Epithelial cell of proximal tubule (primary cell): ENCODE measurements around the gene WDR20. TPM values are rescaled to one million over a fixed set of nuclear protein-coding genes. Genes with fewer than 3 reads are reported as not detected.

Experiments
- DNase-seq: peaks from one replicate; pipeline ENCODE4 v3.0.0-alpha.2; 2011; ENCODE audit warnings: low read depth
- H3K4me3 ChIP-seq: 2 replicates; pipeline ENCODE4 v1.5.1; 2011; ENCODE audit warnings: low read depth, mild to moderate bottlenecking, low read length
- total RNA-seq: library from RNA; depleted of rRNA; stranded (reverse); fragments of >200 nt; gene quantifications from 2 replicates; pipeline ENCODE4 v1.2.3, GENCODE V29; 2015
- TF ChIP-seq, protein P1 (sequence below): conservative IDR thresholded peaks from 2 replicates; pipeline ENCODE4 v1.5.1; 2012; ENCODE audit warnings: low read depth, mild to moderate bottlenecking, low read length

The WDR20 gene
- total RNA-seq, 1 donor from 2014 or later: 13.8 TPM

DNA sequence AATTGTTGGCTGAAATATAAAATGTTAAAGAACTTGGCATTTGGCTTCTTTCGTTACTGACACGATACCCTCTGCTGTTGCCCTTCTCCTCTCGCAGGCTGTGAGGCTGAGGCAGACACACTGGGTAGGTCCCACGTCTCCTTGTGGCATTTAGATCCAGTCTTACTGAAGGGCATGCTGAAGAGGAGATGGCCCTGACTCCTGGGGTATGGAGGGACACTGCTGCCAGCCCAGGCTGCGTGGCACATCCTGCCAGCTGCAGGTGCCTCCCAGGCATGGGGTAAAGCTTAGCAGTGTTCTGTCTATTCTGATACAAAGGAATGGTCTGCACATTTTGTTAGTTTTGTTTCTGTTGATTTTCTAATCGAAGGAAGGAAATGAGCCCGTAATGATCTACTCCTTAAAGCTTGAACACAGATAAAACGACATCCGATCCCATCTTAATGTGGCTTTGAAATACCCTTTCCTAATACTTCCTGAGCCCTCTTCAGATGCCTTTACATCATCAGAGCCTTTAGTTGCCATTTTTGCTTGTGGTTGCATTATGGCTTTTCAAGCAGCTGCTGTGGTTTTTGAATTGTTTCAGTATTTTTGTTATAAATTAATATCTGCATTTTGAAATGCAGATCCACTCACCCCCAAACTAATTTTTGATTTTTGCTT, 61.1 kb downstream of the WDR20 start:
- DNase-seq: no peak
- H3K4me3 ChIP-seq: no peak overlapping the region
- TF ChIP-seq, protein P1, sequence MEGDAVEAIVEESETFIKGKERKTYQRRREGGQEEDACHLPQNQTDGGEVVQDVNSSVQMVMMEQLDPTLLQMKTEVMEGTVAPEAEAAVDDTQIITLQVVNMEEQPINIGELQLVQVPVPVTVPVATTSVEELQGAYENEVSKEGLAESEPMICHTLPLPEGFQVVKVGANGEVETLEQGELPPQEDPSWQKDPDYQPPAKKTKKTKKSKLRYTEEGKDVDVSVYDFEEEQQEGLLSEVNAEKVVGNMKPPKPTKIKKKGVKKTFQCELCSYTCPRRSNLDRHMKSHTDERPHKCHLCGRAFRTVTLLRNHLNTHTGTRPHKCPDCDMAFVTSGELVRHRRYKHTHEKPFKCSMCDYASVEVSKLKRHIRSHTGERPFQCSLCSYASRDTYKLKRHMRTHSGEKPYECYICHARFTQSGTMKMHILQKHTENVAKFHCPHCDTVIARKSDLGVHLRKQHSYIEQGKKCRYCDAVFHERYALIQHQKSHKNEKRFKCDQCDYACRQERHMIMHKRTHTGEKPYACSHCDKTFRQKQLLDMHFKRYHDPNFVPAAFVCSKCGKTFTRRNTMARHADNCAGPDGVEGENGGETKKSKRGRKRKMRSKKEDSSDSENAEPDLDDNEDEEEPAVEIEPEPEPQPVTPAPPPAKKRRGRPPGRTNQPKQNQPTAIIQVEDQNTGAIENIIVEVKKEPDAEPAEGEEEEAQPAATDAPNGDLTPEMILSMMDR: no peak

DNA sequence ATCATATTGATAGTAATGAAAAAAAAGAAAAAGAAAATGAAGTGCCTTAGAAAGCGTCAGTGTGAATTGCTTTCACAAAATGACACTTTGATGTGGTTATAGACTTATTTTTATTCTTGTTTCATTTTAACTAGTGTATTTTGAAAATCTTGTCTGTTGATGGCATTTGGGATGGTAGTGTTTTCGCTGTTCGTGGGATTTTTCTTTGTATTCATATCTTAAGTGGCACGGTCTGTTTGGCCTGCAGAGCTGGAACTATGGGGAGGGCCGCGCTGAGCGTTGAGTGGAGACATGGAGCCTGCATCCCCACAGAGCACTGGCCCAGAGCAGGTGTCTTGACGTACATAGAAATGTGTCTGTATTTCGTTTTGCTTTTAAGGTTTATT, 61.6 kb downstream of the WDR20 start:
- no peak overlapping the region for H3K4me3 ChIP-seq
- DNase-seq: no peak
- TF ChIP-seq, protein P1: no peak

DNA sequence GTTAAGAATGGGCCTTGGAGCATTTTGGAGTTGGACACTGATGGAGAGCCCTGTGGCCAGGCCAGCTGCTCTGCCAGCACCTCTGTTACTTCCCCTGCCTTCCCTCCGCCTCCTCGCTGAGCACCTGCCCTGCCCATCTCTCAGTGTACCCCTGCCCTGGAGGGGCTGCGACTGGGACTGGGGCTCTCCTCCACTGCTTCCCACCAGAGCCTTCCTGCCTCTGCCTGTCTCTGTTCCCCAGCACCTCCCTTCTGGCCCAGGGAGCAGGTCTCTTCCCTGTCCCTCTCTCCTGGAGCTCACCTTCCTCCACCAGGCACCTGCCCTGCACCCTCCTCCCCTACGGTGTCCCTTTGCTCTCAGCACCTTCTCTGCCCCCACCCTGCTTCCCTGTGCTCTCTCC, 62.1 kb downstream of the WDR20 start:
- TF ChIP-seq, protein P1: no peak
- no peak for DNase-seq
- H3K4me3 ChIP-seq: no peak overlapping the region

DNA sequence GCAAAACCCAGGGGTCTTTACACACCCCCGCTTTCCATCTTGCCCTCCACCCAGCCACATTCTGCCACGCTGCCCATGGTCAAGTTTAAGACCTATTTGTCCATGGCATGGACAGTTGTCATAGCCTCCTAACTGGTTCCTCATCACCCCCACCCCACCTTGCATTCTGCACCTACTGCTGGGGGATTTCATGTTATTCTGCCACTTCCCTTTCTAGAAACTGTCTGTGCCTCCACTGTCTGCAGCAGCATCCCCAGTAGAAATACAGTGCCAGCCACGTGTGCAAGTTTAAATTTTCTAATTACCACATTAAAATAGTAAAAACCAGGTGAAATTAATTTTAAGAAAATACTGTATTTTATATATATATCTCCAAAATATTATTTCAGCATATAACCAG, 63.2 kb downstream of the WDR20 start:
- DNase-seq: no peak
- no peak overlapping the region for H3K4me3 ChIP-seq
- TF ChIP-seq, protein P1: no peak

DNA sequence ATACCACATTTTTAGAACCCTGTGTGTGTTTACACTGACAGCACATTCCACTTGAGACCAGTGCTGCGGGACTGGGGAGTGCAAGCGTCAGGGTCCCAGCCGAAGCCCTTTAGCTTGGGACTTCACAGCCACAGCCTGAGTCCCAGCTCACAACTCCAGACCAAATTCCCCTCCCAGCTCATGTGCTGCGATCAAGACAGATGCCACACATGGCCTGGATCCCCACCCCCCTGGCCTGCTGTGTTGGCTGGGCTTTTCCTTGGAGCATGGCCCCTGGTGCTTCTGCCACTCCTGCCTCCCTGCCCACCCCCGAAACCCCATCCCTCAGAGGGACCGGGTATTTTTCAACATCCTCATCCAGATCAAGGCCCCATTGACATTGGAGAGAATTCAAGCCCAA, 63.7 kb downstream of the WDR20 start:
- no peak for DNase-seq

DNA sequence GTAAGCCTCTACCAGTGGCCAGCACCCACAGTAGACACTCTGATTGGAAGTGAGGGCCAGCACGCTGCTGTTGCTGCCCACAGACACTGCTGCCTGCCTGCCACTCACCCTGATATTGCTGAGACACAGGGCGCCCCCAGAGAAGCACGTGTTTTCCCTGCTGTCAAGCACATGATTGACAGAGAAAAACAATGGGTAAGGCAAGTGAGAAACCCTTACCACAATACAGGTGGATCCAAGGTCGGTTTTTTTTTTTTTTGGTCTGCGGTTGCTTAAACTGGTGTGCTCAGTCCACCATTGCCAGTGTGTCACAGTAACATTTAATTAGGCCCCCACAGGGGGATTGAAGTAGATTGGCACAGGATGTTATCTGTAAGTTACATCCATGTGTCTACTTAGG, 65.9 kb downstream of the WDR20 start:
- DNase-seq: no peak
- H3K4me3 ChIP-seq: no peak overlapping the region
- TF ChIP-seq, protein P1: no peak

More for the DNA sequence above, 63.7 kb downstream of the WDR20 start:
- H3K4me3 ChIP-seq: no peak overlapping the region
- TF ChIP-seq, protein P1: no peak

DNA sequence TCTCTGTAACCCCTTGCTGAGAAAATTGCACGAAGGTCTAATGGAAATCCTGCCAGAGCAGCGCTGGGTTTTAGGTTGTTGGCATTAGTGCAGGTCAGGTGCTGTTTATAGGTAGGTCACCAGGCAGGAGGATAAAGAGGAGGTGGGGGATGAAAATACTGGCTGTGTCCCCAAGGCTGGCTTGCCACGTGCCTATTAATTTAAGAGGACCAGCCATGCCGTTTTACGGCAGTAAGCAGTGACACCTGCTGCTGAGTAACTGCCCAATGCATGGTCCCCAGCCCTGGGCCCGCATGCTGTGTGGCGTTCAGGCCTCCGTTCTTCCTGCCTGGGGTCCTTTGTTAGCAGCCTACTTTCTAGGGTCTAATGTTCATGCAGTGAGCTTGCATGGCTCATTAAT, 67.2 kb downstream of the WDR20 start:
- DNase-seq: no peak
- TF ChIP-seq, protein P1: peak; percentile 8

More for the DNA sequence above, 67.2 kb downstream of the WDR20 start:
- no peak overlapping the region for H3K4me3 ChIP-seq
